ENCODE data around the gene PERM1. TPM values are rescaled to one million over a fixed set of nuclear protein-coding genes. Genes with fewer than 3 reads are reported as not detected.

PERM1 gene
- total RNA-seq, 4 donors from 2014 or later: 0.39 to 1.9 (median 1.4) TPM; not detected in 1

GRCh38 chr1:983798-984475, 2.0 kb upstream of the PERM1 start:
- H3K27ac ChIP-seq: no peak overlapping the region
- peak overlapping the region in 1 of 2 donors; percentile 24 for H3K4me3 ChIP-seq
- peak; percentile 61 for ATAC-seq
- H3K9me3 ChIP-seq: no peaks in the 10 kb centered on the region
- peaks cover 0 to 8% (median 3%) of the 10 kb centered on the region in 3 donors for H3K4me1 ChIP-seq
- H3K27me3 ChIP-seq: peaks cover 60% of the 10 kb centered on the region
- TF ChIP-seq CTCF (IDR thresholded peaks at IDR 0.05) (peak in 3 of 4 experiments; percentile 44 to 100 (median 64)), EP300 (IDR thresholded peaks at IDR 0.05) (no peak)
- H3K36me3 ChIP-seq: no peaks in the 10 kb centered on the region
- WGBS, 2 donors (ENCODE audit: low coverage in 1 of 2): 31% methylated on average over 3 of the region's 29 CpGs; no CpG with 5 or more reads in 1 of the 2 donors

GRCh38 chr1:982765-983436, 1.0 kb upstream of the PERM1 start:
- Histone ChIP-seq H3K36me3 (no peaks in the 10 kb centered on the region), H3K4me3 (no peak overlapping the region), H3K27me3 (peaks cover 69% of the 10 kb centered on the region), H3K27ac (no peak overlapping the region), H3K9me3 (no peaks in the 10 kb centered on the region), H3K4me1 (peaks cover 0 to 8% (median 3%) of the 10 kb centered on the region in 3 donors)
- WGBS, 2 donors (ENCODE audit: low coverage in 1 of 2): 74 to 89% methylated on average over 7 to 9 of the region's 43 CpGs
- no peak for ATAC-seq
- TF ChIP-seq POLR2AphosphoS5 (IDR thresholded peaks at IDR 0.05): no peak

GRCh38 chr1:981491-981954, 370 bp downstream of the PERM1 start:
- Histone ChIP-seq H3K27ac (no peak overlapping the region), H3K4me1 (peaks cover 0 to 8% (median 3%) of the 10 kb centered on the region in 3 donors), H3K27me3 (peaks cover 69% of the 10 kb centered on the region), H3K36me3 (no peaks in the 10 kb centered on the region), H3K9me3 (no peaks in the 10 kb centered on the region), H3K4me3 (no peak overlapping the region)
- WGBS, 2 donors (ENCODE audit: low coverage in 1 of 2): no CpG with 5 or more reads among the region's 21 CpGs
- TF ChIP-seq POLR2AphosphoS5 (IDR thresholded peaks at IDR 0.05) (no peak), CTCF (IDR thresholded peaks at IDR 0.05) (no peak), EP300 (IDR thresholded peaks at IDR 0.05) (no peak), POLR2A (IDR thresholded peaks at IDR 0.05) (no peak)
- ATAC-seq: no peak

GRCh38 chr1:980602-981395, 1.1 kb downstream of the PERM1 start:
- Histone ChIP-seq H3K27me3 (peaks cover 74% of the 10 kb centered on the region), H3K4me3 (no peak overlapping the region), H3K9me3 (no peaks in the 10 kb centered on the region), H3K27ac (no peak overlapping the region), H3K4me1 (peaks cover 0 to 15% (median 7%) of the 10 kb centered on the region in 3 donors), H3K36me3 (no peaks in the 10 kb centered on the region)
- ATAC-seq: no peak
- 77% methylated on average over 8 of the region's 35 CpGs; no CpG with 5 or more reads in 1 of the 2 donors for WGBS, 2 donors (ENCODE audit: low coverage in 1 of 2)
- TF ChIP-seq CTCF (IDR thresholded peaks at IDR 0.05) (no peak), POLR2A (IDR thresholded peaks at IDR 0.05) (no peak), POLR2AphosphoS5 (IDR thresholded peaks at IDR 0.05) (no peak), EP300 (IDR thresholded peaks at IDR 0.05) (no peak)

- Histone ChIP-seq H3K4me1 (peaks cover 0 to 22% (median 7%) of the 10 kb centered on the region in 3 donors), H3K36me3 (no peaks in the 10 kb centered on the region), H3K27me3 (peaks cover 74% of the 10 kb centered on the region), H3K4me3 (no peak overlapping the region), H3K27ac (no peak overlapping the region), H3K9me3 (no peaks in the 10 kb centered on the region)
- ATAC-seq: no peak
- TF ChIP-seq EP300 (IDR thresholded peaks at IDR 0.05) (no peak), CTCF (IDR thresholded peaks at IDR 0.05) (no peak), POLR2A (IDR thresholded peaks at IDR 0.05) (no peak), POLR2AphosphoS5 (IDR thresholded peaks at IDR 0.05) (no peak)
- WGBS, 2 donors (ENCODE audit: low coverage in 1 of 2): 65% methylated on average over 4 of the region's 13 CpGs; no CpG with 5 or more reads in 1 of the 2 donors
Observed at GRCh38 chr1:980137-980571, 1.7 kb downstream of the PERM1 start.

All from gastroesophageal sphincter (tissue), 4 donors.